SK-N-SH treated with all-trans-retinoic acid at 6 μM for 48 hours (cell line): ENCODE results near the gene EML4.

ENCODE experiments used
- ATAC-seq: fragments of 200-7000 bp; cut with Tn5 transposase; 3 replicates; pipeline ENCODE4 v1.9.1; 2020; ENCODE audit warnings: mild to moderate bottlenecking, moderate library complexity
- ARNTL ChIP-seq: fragments of 450-650 bp; formaldehyde crosslinking; IDR thresholded peaks from 2 replicates; pipeline ENCODE4 v1.5.0; 2020; ENCODE audit warnings: low read depth, mild to moderate bottlenecking, moderate library complexity, borderline replicate concordance
- BACH2 ChIP-seq: fragments of 250-450 bp; sonication (Bioruptor Pico); IDR thresholded peaks from 2 replicates; pipeline ENCODE4 v1.9.0; 2021; ENCODE audit warnings: mild to moderate bottlenecking, borderline replicate concordance
- CSDC2 ChIP-seq: fragments of 250-450 bp; sonication (Bioruptor Pico); IDR thresholded peaks from 2 replicates; pipeline ENCODE4 v1.5.0; 2020; ENCODE audit warnings: mild to moderate bottlenecking, moderate library complexity
- ESRRG ChIP-seq: fragments of 250-450 bp; sonication (Bioruptor Pico); IDR thresholded peaks from 2 replicates; pipeline ENCODE4 v1.6.1; 2021; ENCODE audit warnings: mild to moderate bottlenecking
- GLIS3 ChIP-seq: fragments of 250-450 bp; sonication (Bioruptor Pico); IDR thresholded peaks from 2 replicates; pipeline ENCODE4 v1.5.0; 2020; ENCODE audit warnings: mild to moderate bottlenecking, moderate library complexity
- ISL1 ChIP-seq: fragments of 250-450 bp; sonication (Bioruptor Pico); IDR thresholded peaks from 2 replicates; pipeline ENCODE4 v2.1.2; 2022; ENCODE audit warnings: mild to moderate bottlenecking, moderate library complexity
- OSR1 ChIP-seq: fragments of 250-450 bp; sonication (Bioruptor Pico); IDR thresholded peaks from 2 replicates; pipeline ENCODE4 v1.8.0; 2022; ENCODE audit warnings: moderate library complexity, mild to moderate bottlenecking, inconsistent platforms
- RARB ChIP-seq: fragments of 250-450 bp; sonication (Bioruptor Pico); IDR thresholded peaks from 2 replicates; pipeline ENCODE4 v1.8.0; 2021; ENCODE audit warnings: mild to moderate bottlenecking, moderate library complexity
- SNAI2 ChIP-seq: fragments of 250-450 bp; sonication (Bioruptor Pico); IDR thresholded peaks from 2 replicates; pipeline ENCODE4 v1.5.0; 2020; ENCODE audit warnings: mild to moderate bottlenecking, moderate library complexity
- TCF4 ChIP-seq: fragments of 250-450 bp; sonication (Bioruptor Pico); IDR thresholded peaks from 2 replicates; pipeline ENCODE4 v1.8.0; 2021; ENCODE audit warnings: mild to moderate bottlenecking, moderate library complexity, borderline replicate concordance
- TOX ChIP-seq: fragments of 250-450 bp; sonication (Bioruptor Pico); IDR thresholded peaks from 2 replicates; pipeline ENCODE4 v1.8.0; 2021; ENCODE audit warnings: mild to moderate bottlenecking, moderate library complexity, borderline replicate concordance
- ZC3H10 ChIP-seq: fragments of 250-450 bp; sonication (Bioruptor Pico); IDR thresholded peaks from 2 replicates; pipeline ENCODE4 v1.5.1; 2021; ENCODE audit warnings: mild to moderate bottlenecking, moderate library complexity
- ZFP3 ChIP-seq: fragments of 250-450 bp; sonication (Bioruptor Pico); IDR thresholded peaks from 2 replicates; pipeline ENCODE4 v1.5.0; 2020; ENCODE audit warnings: mild to moderate bottlenecking, moderate library complexity
- ZNF70 ChIP-seq: fragments of 450-650 bp; formaldehyde crosslinking; IDR thresholded peaks from 2 replicates; pipeline ENCODE4 v1.5.0; 2020; ENCODE audit warnings: mild to moderate bottlenecking, moderate library complexity
- ZNF8 ChIP-seq: fragments of 450-650 bp; formaldehyde crosslinking; IDR thresholded peaks from 2 replicates; pipeline ENCODE4 v1.5.0; 2020; ENCODE audit warnings: mild to moderate bottlenecking, moderate library complexity
- TF ChIP-seq, protein P1 (sequence below): fragments of 250-450 bp; sonication (Bioruptor Pico); IDR thresholded peaks from 2 replicates; pipeline ENCODE4 v1.5.1; 2020; ENCODE audit warnings: low read depth, mild to moderate bottlenecking, moderate library complexity
- TF ChIP-seq, protein P2 (sequence below): fragments of 250-450 bp; sonication (Bioruptor Pico); IDR thresholded peaks from 2 replicates; pipeline ENCODE4 v1.5.1; 2021; ENCODE audit warnings: mild to moderate bottlenecking, moderate library complexity
- TF ChIP-seq, protein P3 (sequence below): fragments of 250-450 bp; sonication (Bioruptor Pico); IDR thresholded peaks from 2 replicates; pipeline ENCODE4 v1.8.0; 2021; ENCODE audit warnings: low read depth, mild to moderate bottlenecking, moderate library complexity, borderline replicate concordance
- TF ChIP-seq, protein P4 (sequence below): fragments of 250-450 bp; sonication (Bioruptor Pico); IDR thresholded peaks from 2 replicates; pipeline ENCODE4 v1.5.0; 2020; ENCODE audit warnings: mild to moderate bottlenecking, moderate library complexity
- TF ChIP-seq, protein P5 (sequence below): fragments of 250-450 bp; sonication (Bioruptor Pico); IDR thresholded peaks from 2 replicates; pipeline ENCODE4 v1.8.0; 2020; ENCODE audit warnings: mild to moderate bottlenecking, moderate library complexity, borderline replicate concordance

Gene EML4

DNA sequence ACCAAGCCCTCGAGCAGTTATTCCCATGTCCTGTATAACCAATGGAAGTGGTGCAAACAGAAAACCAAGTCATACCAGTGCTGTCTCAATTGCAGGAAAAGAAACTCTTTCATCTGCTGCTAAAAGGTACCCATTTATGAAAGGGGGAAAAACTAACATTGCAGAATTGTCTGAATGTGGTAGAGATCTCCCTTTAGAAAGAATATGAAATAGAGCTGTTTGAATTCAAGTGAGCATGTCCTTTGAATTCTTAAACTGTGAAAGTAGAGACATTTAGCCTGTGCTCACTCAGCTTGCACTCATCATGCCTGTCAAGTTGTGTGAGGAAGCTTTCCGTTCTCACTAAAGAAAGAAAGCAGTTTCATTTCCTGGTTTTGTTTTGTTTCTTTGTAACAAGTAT lies 87.4 kb downstream of the EML4 start:
- ATAC-seq, result no peak
- TF ChIP-seq ARNTL (CRISPR knock-in tag), result no peak
- no peak for TF ChIP-seq ZNF70 (CRISPR knock-in tag)
- TF ChIP-seq, protein P1, sequence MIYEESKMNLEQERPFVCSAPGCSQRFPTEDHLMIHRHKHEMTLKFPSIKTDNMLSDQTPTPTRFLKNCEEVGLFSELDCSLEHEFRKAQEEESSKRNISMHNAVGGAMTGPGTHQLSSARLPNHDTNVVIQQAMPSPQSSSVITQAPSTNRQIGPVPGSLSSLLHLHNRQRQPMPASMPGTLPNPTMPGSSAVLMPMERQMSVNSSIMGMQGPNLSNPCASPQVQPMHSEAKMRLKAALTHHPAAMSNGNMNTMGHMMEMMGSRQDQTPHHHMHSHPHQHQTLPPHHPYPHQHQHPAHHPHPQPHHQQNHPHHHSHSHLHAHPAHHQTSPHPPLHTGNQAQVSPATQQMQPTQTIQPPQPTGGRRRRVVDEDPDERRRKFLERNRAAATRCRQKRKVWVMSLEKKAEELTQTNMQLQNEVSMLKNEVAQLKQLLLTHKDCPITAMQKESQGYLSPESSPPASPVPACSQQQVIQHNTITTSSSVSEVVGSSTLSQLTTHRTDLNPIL, result no peak
- TF ChIP-seq RARB, result no peak
- TF ChIP-seq OSR1, result no peak
- TF ChIP-seq ISL1 (CRISPR knock-in tag), result no peak
- no peak for TF ChIP-seq ZFP3 (CRISPR knock-in tag)
- TF ChIP-seq, protein P2, sequence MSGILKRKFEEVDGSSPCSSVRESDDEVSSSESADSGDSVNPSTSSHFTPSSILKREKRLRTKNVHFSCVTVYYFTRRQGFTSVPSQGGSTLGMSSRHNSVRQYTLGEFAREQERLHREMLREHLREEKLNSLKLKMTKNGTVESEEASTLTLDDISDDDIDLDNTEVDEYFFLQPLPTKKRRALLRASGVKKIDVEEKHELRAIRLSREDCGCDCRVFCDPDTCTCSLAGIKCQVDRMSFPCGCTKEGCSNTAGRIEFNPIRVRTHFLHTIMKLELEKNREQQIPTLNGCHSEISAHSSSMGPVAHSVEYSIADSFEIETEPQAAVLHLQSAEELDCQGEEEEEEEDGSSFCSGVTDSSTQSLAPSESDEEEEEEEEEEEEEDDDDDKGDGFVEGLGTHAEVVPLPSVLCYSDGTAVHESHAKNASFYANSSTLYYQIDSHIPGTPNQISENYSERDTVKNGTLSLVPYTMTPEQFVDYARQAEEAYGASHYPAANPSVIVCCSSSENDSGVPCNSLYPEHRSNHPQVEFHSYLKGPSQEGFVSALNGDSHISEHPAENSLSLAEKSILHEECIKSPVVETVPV (CRISPR knock-in tag), result no peak
- no peak for TF ChIP-seq ZC3H10 (CRISPR knock-in tag)
- no peak for TF ChIP-seq ZNF8
- TF ChIP-seq BACH2 (CRISPR knock-in tag), result no peak
- no peak for TF ChIP-seq GLIS3 (CRISPR knock-in tag)
- TF ChIP-seq, protein P3, sequence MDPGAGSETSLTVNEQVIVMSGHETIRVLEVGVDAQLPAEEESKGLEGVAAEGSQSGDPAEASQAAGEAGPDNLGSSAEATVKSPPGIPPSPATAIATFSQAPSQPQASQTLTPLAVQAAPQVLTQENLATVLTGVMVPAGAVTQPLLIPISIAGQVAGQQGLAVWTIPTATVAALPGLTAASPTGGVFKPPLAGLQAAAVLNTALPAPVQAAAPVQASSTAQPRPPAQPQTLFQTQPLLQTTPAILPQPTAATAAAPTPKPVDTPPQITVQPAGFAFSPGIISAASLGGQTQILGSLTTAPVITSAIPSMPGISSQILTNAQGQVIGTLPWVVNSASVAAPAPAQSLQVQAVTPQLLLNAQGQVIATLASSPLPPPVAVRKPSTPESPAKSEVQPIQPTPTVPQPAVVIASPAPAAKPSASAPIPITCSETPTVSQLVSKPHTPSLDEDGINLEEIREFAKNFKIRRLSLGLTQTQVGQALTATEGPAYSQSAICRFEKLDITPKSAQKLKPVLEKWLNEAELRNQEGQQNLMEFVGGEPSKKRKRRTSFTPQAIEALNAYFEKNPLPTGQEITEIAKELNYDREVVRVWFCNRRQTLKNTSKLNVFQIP, result no peak
- TF ChIP-seq ESRRG, result no peak
- TF ChIP-seq SNAI2 (CRISPR knock-in tag), result no peak
- TF ChIP-seq TCF4 (CRISPR knock-in tag), result no peak
- TF ChIP-seq, protein P4, sequence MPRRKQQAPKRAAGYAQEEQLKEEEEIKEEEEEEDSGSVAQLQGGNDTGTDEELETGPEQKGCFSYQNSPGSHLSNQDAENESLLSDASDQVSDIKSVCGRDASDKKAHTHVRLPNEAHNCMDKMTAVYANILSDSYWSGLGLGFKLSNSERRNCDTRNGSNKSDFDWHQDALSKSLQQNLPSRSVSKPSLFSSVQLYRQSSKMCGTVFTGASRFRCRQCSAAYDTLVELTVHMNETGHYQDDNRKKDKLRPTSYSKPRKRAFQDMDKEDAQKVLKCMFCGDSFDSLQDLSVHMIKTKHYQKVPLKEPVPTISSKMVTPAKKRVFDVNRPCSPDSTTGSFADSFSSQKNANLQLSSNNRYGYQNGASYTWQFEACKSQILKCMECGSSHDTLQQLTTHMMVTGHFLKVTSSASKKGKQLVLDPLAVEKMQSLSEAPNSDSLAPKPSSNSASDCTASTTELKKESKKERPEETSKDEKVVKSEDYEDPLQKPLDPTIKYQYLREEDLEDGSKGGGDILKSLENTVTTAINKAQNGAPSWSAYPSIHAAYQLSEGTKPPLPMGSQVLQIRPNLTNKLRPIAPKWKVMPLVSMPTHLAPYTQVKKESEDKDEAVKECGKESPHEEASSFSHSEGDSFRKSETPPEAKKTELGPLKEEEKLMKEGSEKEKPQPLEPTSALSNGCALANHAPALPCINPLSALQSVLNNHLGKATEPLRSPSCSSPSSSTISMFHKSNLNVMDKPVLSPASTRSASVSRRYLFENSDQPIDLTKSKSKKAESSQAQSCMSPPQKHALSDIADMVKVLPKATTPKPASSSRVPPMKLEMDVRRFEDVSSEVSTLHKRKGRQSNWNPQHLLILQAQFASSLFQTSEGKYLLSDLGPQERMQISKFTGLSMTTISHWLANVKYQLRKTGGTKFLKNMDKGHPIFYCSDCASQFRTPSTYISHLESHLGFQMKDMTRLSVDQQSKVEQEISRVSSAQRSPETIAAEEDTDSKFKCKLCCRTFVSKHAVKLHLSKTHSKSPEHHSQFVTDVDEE (CRISPR knock-in tag), result no peak
- no peak for TF ChIP-seq CSDC2 (CRISPR knock-in tag)
- TF ChIP-seq TOX, result no peak
- TF ChIP-seq, protein P5, sequence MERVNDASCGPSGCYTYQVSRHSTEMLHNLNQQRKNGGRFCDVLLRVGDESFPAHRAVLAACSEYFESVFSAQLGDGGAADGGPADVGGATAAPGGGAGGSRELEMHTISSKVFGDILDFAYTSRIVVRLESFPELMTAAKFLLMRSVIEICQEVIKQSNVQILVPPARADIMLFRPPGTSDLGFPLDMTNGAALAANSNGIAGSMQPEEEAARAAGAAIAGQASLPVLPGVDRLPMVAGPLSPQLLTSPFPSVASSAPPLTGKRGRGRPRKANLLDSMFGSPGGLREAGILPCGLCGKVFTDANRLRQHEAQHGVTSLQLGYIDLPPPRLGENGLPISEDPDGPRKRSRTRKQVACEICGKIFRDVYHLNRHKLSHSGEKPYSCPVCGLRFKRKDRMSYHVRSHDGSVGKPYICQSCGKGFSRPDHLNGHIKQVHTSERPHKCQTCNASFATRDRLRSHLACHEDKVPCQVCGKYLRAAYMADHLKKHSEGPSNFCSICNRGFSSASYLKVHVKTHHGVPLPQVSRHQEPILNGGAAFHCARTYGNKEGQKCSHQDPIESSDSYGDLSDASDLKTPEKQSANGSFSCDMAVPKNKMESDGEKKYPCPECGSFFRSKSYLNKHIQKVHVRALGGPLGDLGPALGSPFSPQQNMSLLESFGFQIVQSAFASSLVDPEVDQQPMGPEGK (CRISPR knock-in tag), result no peak

DNA sequence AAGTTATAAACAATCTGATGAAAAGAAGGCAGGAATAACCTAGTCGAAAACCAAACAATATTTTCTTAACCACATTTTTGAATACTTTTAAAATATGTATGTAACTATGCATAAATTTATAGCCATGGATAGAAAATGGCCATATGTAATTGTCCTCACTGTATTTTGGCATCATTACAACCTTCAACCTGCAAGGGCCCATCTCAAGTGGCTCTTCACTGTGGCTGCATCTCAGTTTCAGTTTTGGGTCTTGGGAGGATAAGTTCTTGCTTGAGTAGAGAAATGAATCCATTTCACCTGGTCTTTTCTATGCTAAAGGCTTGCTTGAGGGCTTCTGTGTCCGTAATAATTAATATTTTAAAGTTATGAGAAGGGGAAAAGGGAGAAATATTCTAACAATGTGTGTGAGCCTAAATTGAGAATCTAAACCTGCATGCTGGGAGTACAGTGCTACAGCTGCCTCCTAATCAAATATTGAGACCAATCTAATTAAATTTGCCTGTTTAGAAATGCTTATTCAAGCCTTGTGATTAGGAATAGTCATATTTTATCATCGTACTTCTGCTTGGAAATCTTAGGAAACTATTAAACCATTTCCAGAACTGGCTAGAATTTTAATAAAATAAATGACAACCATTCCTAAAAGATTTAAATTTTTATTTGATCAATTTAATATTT lies 92.5 kb downstream of the EML4 start:
- ATAC-seq, result peak; percentile 35; the same call in 2 of the 3 replicates

DNA sequence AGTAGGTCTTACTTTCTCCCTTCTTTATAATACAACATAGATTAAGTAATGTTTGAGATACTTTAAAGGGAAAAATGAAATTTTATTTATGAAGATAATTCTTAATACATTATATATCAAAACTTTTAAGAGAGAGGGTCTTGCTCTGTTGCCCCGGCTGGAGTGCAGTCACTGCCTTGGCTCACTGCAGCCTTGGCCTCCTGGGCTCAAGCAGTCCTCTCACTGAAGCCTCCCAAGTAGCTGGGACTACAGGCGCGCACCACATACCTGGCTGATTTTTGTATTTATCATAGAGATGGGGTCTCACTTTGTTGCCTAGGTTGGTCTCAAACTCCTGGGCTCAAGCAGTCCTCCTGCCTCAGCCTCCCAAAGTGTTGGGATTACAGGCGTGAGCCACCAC lies 97.1 kb downstream of the EML4 start:
- TF ChIP-seq BACH2 (CRISPR knock-in tag) (no peak), ZNF70 (CRISPR knock-in tag) (no peak), ISL1 (CRISPR knock-in tag) (no peak), CSDC2 (CRISPR knock-in tag) (no peak), ZFP3 (CRISPR knock-in tag) (no peak), TCF4 (CRISPR knock-in tag) (no peak)
- TF ChIP-seq, protein P3, result no peak
- TF ChIP-seq, protein P1, result no peak
- TF ChIP-seq, protein P2 (CRISPR knock-in tag), result no peak
- TF ChIP-seq, all 23 proteins: peak for 0
- ATAC-seq, result no peak

More for the DNA sequence above, 92.5 kb downstream of the EML4 start:
- TF ChIP-seq TCF4 (CRISPR knock-in tag) (peak; percentile 44; the same call in 1 of the 2 replicates), ISL1 (CRISPR knock-in tag) (peak; percentile 27; the same call in 1 of the 2 replicates), GLIS3 (CRISPR knock-in tag) (no peak), ZNF8 (0 out of 2 replicates have a peak, but pooled peaks have one; percentile 4)
